Measurements from ENCODE around the gene SRP54.

SRP54 gene

DNA sequence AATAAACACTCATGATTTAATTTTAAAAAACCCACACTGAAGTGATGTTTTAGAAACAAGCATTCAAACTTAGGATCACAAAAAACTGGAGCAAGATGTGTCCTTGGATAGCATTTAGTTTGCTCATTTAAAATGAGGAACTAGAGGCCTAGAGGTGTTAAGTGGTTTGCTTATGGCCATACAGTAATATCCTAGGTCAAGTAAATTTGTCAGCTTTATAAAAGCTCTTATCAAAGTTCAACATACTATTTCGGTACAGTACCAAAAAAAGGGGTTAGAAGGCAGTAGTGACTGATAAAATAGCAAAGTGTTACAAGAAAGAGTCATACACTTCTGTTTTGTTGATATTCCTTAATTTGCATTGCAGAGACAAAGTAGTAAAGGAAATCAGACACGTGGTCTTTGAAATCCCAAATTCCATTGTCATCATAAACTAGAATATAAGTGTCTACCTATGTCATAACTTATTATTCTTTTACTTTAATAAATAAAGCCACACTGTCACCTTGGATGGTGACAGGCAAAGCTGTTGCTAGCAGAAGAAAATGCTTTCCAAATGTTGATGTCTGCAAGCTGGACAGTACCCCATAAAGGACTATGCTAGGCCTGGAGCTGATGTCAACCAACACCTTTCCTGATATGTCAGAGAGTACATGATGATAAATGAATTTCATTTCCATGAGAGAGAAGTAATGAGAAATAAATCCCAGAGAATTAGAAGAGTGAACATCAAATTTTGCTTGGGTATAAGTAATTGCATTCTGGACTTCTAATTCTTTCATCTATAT, 17.6 kb upstream of the SRP54 start:
- Histone ChIP-seq H3K4me3 (replicated peaks; ENCODE audit: low read depth, low read length) (no peak overlapping the region), H3K27me3 (replicated peaks; ENCODE audit: control insufficient read depth, insufficient read depth, low read length) (no peaks in the 10 kb centered on the region), H3K36me3 (ENCODE audit: control insufficient read depth, insufficient read depth, low read length) (no peaks in the 10 kb centered on the region)
- TF ChIP-seq, protein P1, sequence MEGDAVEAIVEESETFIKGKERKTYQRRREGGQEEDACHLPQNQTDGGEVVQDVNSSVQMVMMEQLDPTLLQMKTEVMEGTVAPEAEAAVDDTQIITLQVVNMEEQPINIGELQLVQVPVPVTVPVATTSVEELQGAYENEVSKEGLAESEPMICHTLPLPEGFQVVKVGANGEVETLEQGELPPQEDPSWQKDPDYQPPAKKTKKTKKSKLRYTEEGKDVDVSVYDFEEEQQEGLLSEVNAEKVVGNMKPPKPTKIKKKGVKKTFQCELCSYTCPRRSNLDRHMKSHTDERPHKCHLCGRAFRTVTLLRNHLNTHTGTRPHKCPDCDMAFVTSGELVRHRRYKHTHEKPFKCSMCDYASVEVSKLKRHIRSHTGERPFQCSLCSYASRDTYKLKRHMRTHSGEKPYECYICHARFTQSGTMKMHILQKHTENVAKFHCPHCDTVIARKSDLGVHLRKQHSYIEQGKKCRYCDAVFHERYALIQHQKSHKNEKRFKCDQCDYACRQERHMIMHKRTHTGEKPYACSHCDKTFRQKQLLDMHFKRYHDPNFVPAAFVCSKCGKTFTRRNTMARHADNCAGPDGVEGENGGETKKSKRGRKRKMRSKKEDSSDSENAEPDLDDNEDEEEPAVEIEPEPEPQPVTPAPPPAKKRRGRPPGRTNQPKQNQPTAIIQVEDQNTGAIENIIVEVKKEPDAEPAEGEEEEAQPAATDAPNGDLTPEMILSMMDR (IDR thresholded peaks at IDR 0.05; ENCODE audit: insufficient read depth, low read length, poor library complexity, severe bottlenecking) = no peak
- DNase-seq (ENCODE audit: extremely low read depth, insufficient read length) = no peak

DNA sequence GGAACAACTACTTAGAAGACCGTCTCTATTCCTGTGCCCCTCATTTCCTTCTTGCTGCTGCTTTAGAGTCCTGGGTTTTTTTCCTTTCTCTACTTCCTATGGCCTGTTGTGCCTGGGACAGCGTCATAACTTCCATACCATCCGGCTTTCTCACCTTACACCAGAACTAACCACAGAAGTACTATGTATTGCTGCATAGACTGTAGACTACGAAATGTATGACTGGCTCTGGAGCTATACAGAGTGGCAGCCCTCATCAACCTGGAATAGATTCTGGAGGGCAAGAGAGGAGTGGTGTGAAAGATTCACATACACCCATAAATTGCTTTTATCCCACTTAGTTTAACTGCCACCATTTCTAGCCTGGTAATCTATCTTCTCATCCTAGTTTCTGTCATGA, 16.9 kb upstream of the SRP54 start:
- TF ChIP-seq, protein P1 (IDR thresholded peaks at IDR 0.05; ENCODE audit: insufficient read depth, low read length, poor library complexity, severe bottlenecking) = no peak
- no peak for DNase-seq (ENCODE audit: extremely low read depth, insufficient read length)
- Histone ChIP-seq H3K36me3 (ENCODE audit: control insufficient read depth, insufficient read depth, low read length) (no peaks in the 10 kb centered on the region), H3K4me3 (replicated peaks; ENCODE audit: low read depth, low read length) (no peak overlapping the region), H3K27me3 (replicated peaks; ENCODE audit: control insufficient read depth, insufficient read depth, low read length) (no peaks in the 10 kb centered on the region)

DNA sequence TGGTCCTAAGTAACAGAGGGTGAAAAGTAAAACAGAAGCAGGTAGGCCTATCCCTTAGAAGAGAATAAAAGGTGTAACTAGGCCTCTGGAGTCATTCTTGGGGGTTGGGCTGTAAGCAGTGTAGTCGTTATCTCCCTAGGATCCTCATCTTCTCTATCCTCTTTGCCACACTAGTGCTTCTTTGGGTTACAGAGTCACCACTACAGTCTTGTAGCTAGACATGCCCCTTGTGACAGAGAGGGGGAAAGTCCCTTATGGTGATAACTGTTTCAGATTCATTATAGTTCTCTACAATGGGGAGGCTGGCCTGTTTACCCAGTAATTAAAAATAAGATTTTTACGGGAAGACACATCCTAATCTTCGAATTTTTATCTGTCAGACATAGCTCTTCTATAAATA, 16.4 kb upstream of the SRP54 start:
- no peak overlapping the region for H3K4me3 ChIP-seq (replicated peaks; ENCODE audit: low read depth, low read length)
- no peak for DNase-seq (ENCODE audit: extremely low read depth, insufficient read length)
- no peaks in the 10 kb centered on the region for H3K27me3 ChIP-seq (replicated peaks; ENCODE audit: control insufficient read depth, insufficient read depth, low read length)
- TF ChIP-seq, protein P1 (IDR thresholded peaks at IDR 0.05; ENCODE audit: insufficient read depth, low read length, poor library complexity, severe bottlenecking) = no peak
- H3K36me3 ChIP-seq (ENCODE audit: control insufficient read depth, insufficient read depth, low read length) = no peaks in the 10 kb centered on the region

DNA sequence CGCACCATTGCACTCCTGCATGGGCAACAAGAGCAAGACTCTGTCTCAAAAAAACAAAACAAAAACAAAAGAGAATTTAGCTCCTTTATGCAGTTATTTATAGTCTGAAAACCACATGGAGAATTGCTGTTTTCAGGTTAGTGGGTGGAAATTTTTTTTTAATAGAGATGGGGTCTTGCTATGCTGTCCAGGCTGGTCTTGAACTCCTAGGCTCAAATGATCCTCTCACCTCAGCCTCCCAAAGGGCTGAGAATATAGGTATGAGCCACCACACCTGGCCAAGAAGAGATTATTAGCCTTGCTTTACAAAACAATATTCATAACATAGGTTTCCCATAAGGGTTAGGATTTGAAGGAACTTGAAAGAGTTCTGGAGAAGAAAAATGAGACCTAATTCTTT, 12.1 kb upstream of the SRP54 start:
- TF ChIP-seq, protein P1 (IDR thresholded peaks at IDR 0.05; ENCODE audit: insufficient read depth, low read length, poor library complexity, severe bottlenecking) = no peak
- Histone ChIP-seq H3K4me3 (replicated peaks; ENCODE audit: low read depth, low read length) (no peak overlapping the region), H3K27me3 (replicated peaks; ENCODE audit: control insufficient read depth, insufficient read depth, low read length) (no peaks in the 10 kb centered on the region), H3K36me3 (ENCODE audit: control insufficient read depth, insufficient read depth, low read length) (no peaks in the 10 kb centered on the region)
- no peak for DNase-seq (ENCODE audit: extremely low read depth, insufficient read length)

DNA sequence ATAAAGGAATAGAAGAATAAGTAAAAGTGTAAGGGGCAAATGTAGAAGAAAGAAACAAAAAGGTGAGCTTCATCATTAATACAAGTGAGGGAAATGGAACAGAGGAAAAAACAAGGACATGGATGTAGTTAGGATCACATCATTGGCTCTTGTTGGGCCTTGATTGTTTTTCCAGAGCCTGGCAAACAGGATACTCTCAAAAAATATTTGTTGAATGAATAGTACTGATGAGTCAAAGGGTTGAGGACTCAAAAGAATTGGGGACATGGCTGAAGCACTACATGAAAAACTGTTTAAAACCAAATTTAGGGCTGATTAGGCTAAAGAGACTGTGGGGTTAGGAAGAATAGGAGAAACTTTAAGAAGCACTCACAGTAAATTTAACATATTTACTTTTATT, 11.4 kb upstream of the SRP54 start:
- no peak for DNase-seq (ENCODE audit: extremely low read depth, insufficient read length)
- no peaks in the 10 kb centered on the region; the same call in 1 of the 2 replicates for H3K36me3 ChIP-seq (ENCODE audit: control insufficient read depth, insufficient read depth, low read length)
- H3K4me3 ChIP-seq (replicated peaks; ENCODE audit: low read depth, low read length) = no peak overlapping the region
- TF ChIP-seq, protein P1 (IDR thresholded peaks at IDR 0.05; ENCODE audit: insufficient read depth, low read length, poor library complexity, severe bottlenecking) = no peak
- no peaks in the 10 kb centered on the region for H3K27me3 ChIP-seq (replicated peaks; ENCODE audit: control insufficient read depth, insufficient read depth, low read length)
